Measurements from ENCODE around the gene KLHDC9.

The KLHDC9 gene

GRCh38 chr1:161083748-161084596 is 14.2 kb upstream of the KLHDC9 start:
- H3K4me3 ChIP-seq (replicated peaks; ENCODE audit: low read depth, low read length): no peak overlapping the region
- no peak for TF ChIP-seq CTCF (IDR thresholded peaks at IDR 0.05; ENCODE audit: low read length, missing control alignments)
- DNase-seq (ENCODE audit: low read depth): peak; percentile 25

GRCh38 chr1:161084597-161084988 is 13.6 kb upstream of the KLHDC9 start:
- DNase-seq (ENCODE audit: low read depth): no peak
- TF ChIP-seq CTCF (IDR thresholded peaks at IDR 0.05; ENCODE audit: low read length, missing control alignments): no peak
- no peak overlapping the region for H3K4me3 ChIP-seq (replicated peaks; ENCODE audit: low read depth, low read length)

GRCh38 chr1:161085165-161085564 is 13.0 kb upstream of the KLHDC9 start:
- H3K4me3 ChIP-seq (replicated peaks; ENCODE audit: low read depth, low read length): no peak overlapping the region
- no peak for TF ChIP-seq CTCF (IDR thresholded peaks at IDR 0.05; ENCODE audit: low read length, missing control alignments)
- no peak for DNase-seq (ENCODE audit: low read depth)

- no peak overlapping the region for H3K4me3 ChIP-seq (replicated peaks; ENCODE audit: low read depth, low read length)
- no peak for DNase-seq (ENCODE audit: low read depth)
- no peak for TF ChIP-seq CTCF (IDR thresholded peaks at IDR 0.05; ENCODE audit: low read length, missing control alignments)
Measured at GRCh38 chr1:161086457-161086856, 11.7 kb upstream of the KLHDC9 start.

- no peak for TF ChIP-seq CTCF (IDR thresholded peaks at IDR 0.05; ENCODE audit: low read length, missing control alignments)
- peak; percentile 26 for DNase-seq (ENCODE audit: low read depth)
- no peak overlapping the region for H3K4me3 ChIP-seq (replicated peaks; ENCODE audit: low read depth, low read length)
Measured at GRCh38 chr1:161088587-161089110, 9.5 kb upstream of the KLHDC9 start.

GRCh38 chr1:161089251-161089924 is 8.8 kb upstream of the KLHDC9 start, which contains the start of gene NECTIN4:
Gene NECTIN4 (minus strand): TSS chr1:161089558. CDS start chr1:161089296, 262 bp downstream.
- no peak for DNase-seq (ENCODE audit: low read depth)
- no peak for TF ChIP-seq CTCF (IDR thresholded peaks at IDR 0.05; ENCODE audit: low read length, missing control alignments)
- no peak within 1 kb of the TSS for H3K4me3 ChIP-seq (replicated peaks; ENCODE audit: low read depth, low read length)
